H9 (cell line): Measurements from ENCODE around the gene FDX2. TPM values are rescaled to one million over a fixed set of nuclear protein-coding genes. Genes with fewer than 3 reads are reported as not detected.

Experiments
- DNase-seq: peaks from one replicate; pipeline ENCODE4 v3.0.0-alpha.2; 2017
- H2AFZ ChIP-seq: one replicate; pipeline ENCODE4 v1.6.1; 2013; ENCODE audit warnings: mild to moderate bottlenecking, low read length, control low read depth, moderate library complexity
- H2AK5ac ChIP-seq: 2 replicates; pipeline ENCODE4 v1.6.1; 2013; ENCODE audit warnings: low read length, control low read depth, mixed read lengths; ENCODE audit not compliant: insufficient read length
- H2BK120ac ChIP-seq: one replicate; pipeline ENCODE4 v1.6.1; 2013; ENCODE audit warnings: low read depth, mild to moderate bottlenecking, low read length, control low read depth, inconsistent platforms; ENCODE audit not compliant: poor library complexity, severe bottlenecking
- H2BK12ac ChIP-seq: 2 replicates; pipeline ENCODE4 v1.6.1; 2013; ENCODE audit warnings: low read length, control low read depth, mixed read lengths, low read depth; ENCODE audit not compliant: insufficient read length
- H2BK15ac ChIP-seq: 2 replicates; pipeline ENCODE4 v1.6.1; 2013; ENCODE audit warnings: low read depth, low read length, control low read depth
- H2BK20ac ChIP-seq: one replicate; pipeline ENCODE4 v1.6.1; 2013; ENCODE audit warnings: low read depth, mild to moderate bottlenecking, low read length, control low read depth, inconsistent platforms; ENCODE audit not compliant: poor library complexity, severe bottlenecking
- H2BK5ac ChIP-seq: 2 replicates; pipeline ENCODE4 v1.6.1; 2013; ENCODE audit warnings: low read length, control low read depth, mixed read lengths; ENCODE audit not compliant: insufficient read length
- H3K14ac ChIP-seq: 2 replicates; pipeline ENCODE4 v1.6.1; 2013; ENCODE audit warnings: low read length, control low read depth; ENCODE audit not compliant: insufficient read depth
- H3K18ac ChIP-seq: 2 replicates; pipeline ENCODE4 v1.6.1; 2013; ENCODE audit warnings: low read depth, mild to moderate bottlenecking, mixed read lengths, low read length, control low read depth; ENCODE audit not compliant: insufficient read length
- H3K23ac ChIP-seq: 2 replicates; pipeline ENCODE4 v1.6.1; 2013; ENCODE audit warnings: low read length, control low read depth, mixed read lengths, low read depth; ENCODE audit not compliant: insufficient read length
- H3K23me2 ChIP-seq: 2 replicates; pipeline ENCODE4 v1.6.1; 2013; ENCODE audit warnings: low read depth, mild to moderate bottlenecking, mixed read lengths, low read length, control low read depth; ENCODE audit not compliant: insufficient read length, poor library complexity, severe bottlenecking
- H3K27ac ChIP-seq: 2 replicates; pipeline ENCODE4 v1.5.1; 2013; ENCODE audit warnings: low read length, control low read depth, mixed read lengths, low read depth; ENCODE audit not compliant: insufficient read length
- H3K27me3 ChIP-seq: 2 replicates; pipeline ENCODE4 v1.6.1; 2013; ENCODE audit warnings: low read length, control low read depth, inconsistent platforms; ENCODE audit not compliant: insufficient read depth
- H3K4ac ChIP-seq: 2 replicates; pipeline ENCODE4 v1.6.1; 2013; ENCODE audit warnings: low read depth, mild to moderate bottlenecking, control low read depth, inconsistent platforms, low read length, moderate library complexity
- H3K4me1 ChIP-seq: 2 replicates; pipeline ENCODE4 v1.6.1; 2013; ENCODE audit warnings: low read length, control low read depth, inconsistent platforms; ENCODE audit not compliant: insufficient read depth
- H3K4me2 ChIP-seq: 2 replicates; pipeline ENCODE4 v1.6.1; 2013; ENCODE audit warnings: low read length, control low read depth, mixed read lengths; ENCODE audit not compliant: insufficient read length, insufficient read depth
- H3K56ac ChIP-seq: 2 replicates; pipeline ENCODE4 v1.6.1; 2013; ENCODE audit warnings: low read depth, mild to moderate bottlenecking, mixed read lengths, low read length, control low read depth; ENCODE audit not compliant: insufficient read length
- H3K79me1 ChIP-seq: 2 replicates; pipeline ENCODE4 v1.6.1; 2013; ENCODE audit warnings: low read depth, mild to moderate bottlenecking, moderate library complexity, low read length, control low read depth, inconsistent platforms; ENCODE audit not compliant: insufficient read depth, poor library complexity, severe bottlenecking
- H3K79me2 ChIP-seq: 2 replicates; pipeline ENCODE4 v1.6.1; 2013; ENCODE audit warnings: low read length, control low read depth, inconsistent platforms; ENCODE audit not compliant: insufficient read depth
- H3K9ac ChIP-seq: 2 replicates; pipeline ENCODE4 v1.6.1; 2013; ENCODE audit warnings: low read length, control low read depth, mixed read lengths; ENCODE audit not compliant: insufficient read length; ENCODE audit errors: extremely low read depth
- H3K9me3 ChIP-seq: one replicate; pipeline ENCODE4 v1.6.1; 2013; ENCODE audit warnings: low read depth, low read length, inconsistent platforms; ENCODE audit not compliant: control insufficient read depth
- H3T11ph ChIP-seq: one replicate; pipeline ENCODE4 v1.6.1; 2013; ENCODE audit warnings: mild to moderate bottlenecking, low read length, control low read depth, inconsistent platforms
- H4K20me1 ChIP-seq: one replicate; pipeline ENCODE4 v1.6.1; 2013; ENCODE audit not compliant: control insufficient read depth, insufficient read length, insufficient read depth
- H4K5ac ChIP-seq: 2 replicates; pipeline ENCODE4 v1.6.1; 2013; ENCODE audit warnings: low read depth, mild to moderate bottlenecking, mixed read lengths, low read length, control low read depth; ENCODE audit not compliant: insufficient read length
- H4K8ac ChIP-seq: replicated peaks from 2 replicates; pipeline ENCODE4 v1.6.1; 2013; ENCODE audit warnings: low read length, control low read depth, mixed read lengths, low read depth; ENCODE audit not compliant: insufficient read length
- H4K91ac ChIP-seq: 2 replicates; pipeline ENCODE4 v1.6.1; 2013; ENCODE audit warnings: low read depth, mild to moderate bottlenecking, moderate library complexity, mixed read lengths, low read length, control low read depth; ENCODE audit not compliant: insufficient read length
- H3K27ac Mint-ChIP-seq, 3 experiments: 2 replicates in 2 of 3; 3 replicates in 1 of 3; pipeline ENCODE4 v1.8.0; 2020 to 2021; ENCODE audit warnings: mixed read lengths in 3 of 3, mild to moderate bottlenecking in 1 of 3, moderate library complexity in 1 of 3
- H3K27me3 Mint-ChIP-seq: 2 replicates; pipeline ENCODE4 v1.8.0; 2021; ENCODE audit warnings: low read depth, mild to moderate bottlenecking, moderate library complexity, mixed read lengths
- H3K36me3 Mint-ChIP-seq, 3 experiments: 2 replicates in 2 of 3; 3 replicates in 1 of 3; pipeline ENCODE4 v1.8.0; 2020 to 2021; ENCODE audit warnings: low read depth in 3 of 3, mixed read lengths in 3 of 3; ENCODE audit not compliant: insufficient read depth in 1 of 3
- H3K4me1 Mint-ChIP-seq, 2 experiments: 2 replicates each; pipeline ENCODE4 v1.8.0; 2020; ENCODE audit warnings: mixed read lengths in 2 of 2
- H3K4me3 Mint-ChIP-seq, 2 experiments: 2 replicates in 1 of 2; 3 replicates in 1 of 2; pipeline ENCODE4 v1.8.0; 2020 to 2021; ENCODE audit warnings: mild to moderate bottlenecking in 2 of 2, mixed read lengths in 2 of 2, moderate library complexity in 1 of 2
- H3K9me3 Mint-ChIP-seq, 2 experiments: 2 replicates in 1 of 2; 3 replicates in 1 of 2; pipeline ENCODE4 v1.8.0; 2020; ENCODE audit warnings: mild to moderate bottlenecking in 2 of 2, mixed read lengths in 2 of 2, moderate library complexity in 1 of 2
- WGBS: extraction: QIAGEN DNeasy Blood & Tissue Kit; methylation state at CpG from one replicate; pipeline ENCODE4 v1.1.7; 2013; ENCODE audit warnings: missing lambda C conversion rate, low lambda C conversion rate, mixed read lengths; ENCODE audit not compliant: insufficient read length; ENCODE audit errors: extremely low coverage; 5-methylcytosine and 5-hydroxymethylcytosine counted together
- total RNA-seq: library from RNA; stranded (reverse); gene quantifications from 2 replicates; pipeline ENCODE4 v1.2.1, GENCODE V29; 2021
- TF ChIP-seq, protein P1 (sequence below): fragments of 200-600 bp; sonication (generic); conservative IDR thresholded peaks from 3 replicates; pipeline ENCODE4 v1.8.0; 2021; ENCODE audit warnings: antibody characterized with exemption, mild to moderate bottlenecking

Gene FDX2
- total RNA-seq, 1 experiment from 2014 or later = 27.7 TPM

DNA sequence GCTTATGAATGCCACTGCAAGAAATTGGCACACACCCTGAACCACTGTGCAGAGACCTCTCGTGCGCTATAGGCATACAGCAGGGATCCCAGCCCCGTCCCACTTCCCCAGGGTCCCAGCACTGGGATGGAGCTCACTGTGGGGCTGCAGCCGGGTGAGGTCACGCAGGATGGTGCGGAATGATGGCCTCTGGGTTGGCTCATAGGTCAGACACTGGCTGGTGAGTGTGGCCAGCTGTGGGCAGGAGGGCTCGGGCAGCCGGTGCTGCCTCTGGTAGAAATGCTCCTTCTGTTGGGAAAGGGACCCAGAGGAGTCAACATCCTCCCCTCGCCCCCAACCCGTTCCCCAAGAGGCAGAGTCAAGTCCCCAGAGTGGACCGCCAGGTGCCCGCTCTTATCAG, 40.6 kb upstream of the FDX2 start:
- no peaks in the 10 kb centered on the region for H3K4me1 ChIP-seq
- no peak overlapping the region for H2BK15ac ChIP-seq
- Mint-ChIP-seq H3K27me3 (no peaks in the 10 kb centered on the region; the same call in 1 of the 2 replicates), H3K9me3 (no peaks in the 10 kb centered on the region), H3K4me1 (peaks cover 17 to 18% of the 10 kb centered on the region in 2 experiments), H3K27ac (no peak overlapping the region), H3K4me3 (no peak overlapping the region), H3K36me3 (peaks cover 2 to 35% (median 21%) of the 10 kb centered on the region in 3 experiments; a peak in 6 of 7 replicates)
- H3K4ac ChIP-seq = no peak overlapping the region
- no peaks in the 10 kb centered on the region for H3K79me1 ChIP-seq
- TF ChIP-seq, protein P1, sequence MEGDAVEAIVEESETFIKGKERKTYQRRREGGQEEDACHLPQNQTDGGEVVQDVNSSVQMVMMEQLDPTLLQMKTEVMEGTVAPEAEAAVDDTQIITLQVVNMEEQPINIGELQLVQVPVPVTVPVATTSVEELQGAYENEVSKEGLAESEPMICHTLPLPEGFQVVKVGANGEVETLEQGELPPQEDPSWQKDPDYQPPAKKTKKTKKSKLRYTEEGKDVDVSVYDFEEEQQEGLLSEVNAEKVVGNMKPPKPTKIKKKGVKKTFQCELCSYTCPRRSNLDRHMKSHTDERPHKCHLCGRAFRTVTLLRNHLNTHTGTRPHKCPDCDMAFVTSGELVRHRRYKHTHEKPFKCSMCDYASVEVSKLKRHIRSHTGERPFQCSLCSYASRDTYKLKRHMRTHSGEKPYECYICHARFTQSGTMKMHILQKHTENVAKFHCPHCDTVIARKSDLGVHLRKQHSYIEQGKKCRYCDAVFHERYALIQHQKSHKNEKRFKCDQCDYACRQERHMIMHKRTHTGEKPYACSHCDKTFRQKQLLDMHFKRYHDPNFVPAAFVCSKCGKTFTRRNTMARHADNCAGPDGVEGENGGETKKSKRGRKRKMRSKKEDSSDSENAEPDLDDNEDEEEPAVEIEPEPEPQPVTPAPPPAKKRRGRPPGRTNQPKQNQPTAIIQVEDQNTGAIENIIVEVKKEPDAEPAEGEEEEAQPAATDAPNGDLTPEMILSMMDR = no peak
- H2BK5ac ChIP-seq = no peak overlapping the region
- no peak overlapping the region for H2AK5ac ChIP-seq
- no peak overlapping the region for H3K23ac ChIP-seq
- no peak overlapping the region for H3T11ph ChIP-seq
- no peak overlapping the region for H3K4me2 ChIP-seq
- no CpG with 5 or more reads among the region's 12 CpGs for WGBS
- no peak overlapping the region for H4K8ac ChIP-seq
- H3K56ac ChIP-seq = no peak overlapping the region
- H4K91ac ChIP-seq = no peak overlapping the region
- no peak overlapping the region for H3K27ac ChIP-seq
- H4K5ac ChIP-seq = no peak overlapping the region
- peaks cover 10% of the 10 kb centered on the region for H3K23me2 ChIP-seq
- H2BK120ac ChIP-seq = no peak overlapping the region
- DNase-seq = no peak
- no peak overlapping the region for H2AFZ ChIP-seq
- no peak overlapping the region for H3K14ac ChIP-seq
- H3K27me3 ChIP-seq = no peaks in the 10 kb centered on the region
- H3K18ac ChIP-seq = no peak overlapping the region
- H3K9ac ChIP-seq = no peak overlapping the region
- no peaks in the 10 kb centered on the region for H3K79me2 ChIP-seq
- no peaks in the 10 kb centered on the region for H3K9me3 ChIP-seq
- H4K20me1 ChIP-seq = no peaks in the 10 kb centered on the region
- H2BK12ac ChIP-seq = no peak overlapping the region
- H2BK20ac ChIP-seq = no peak overlapping the region
